GM08714 (cell line): ENCODE measurements around the gene CERS6.

Experiments used
- H3K4me3 ChIP-seq: fragments of 200-500 bp; sonication (Bioruptor generic); 2 replicates; pipeline ENCODE4 v1.5.1; 2014; ENCODE audit warnings: mild to moderate bottlenecking, low read length, inconsistent platforms
- ZNF274 ChIP-seq: IDR thresholded peaks from 2 replicates; pipeline ENCODE4 v1.6.1; 2012; ENCODE audit warnings: mild to moderate bottlenecking, low read depth, low read length

CERS6 gene

DNA sequence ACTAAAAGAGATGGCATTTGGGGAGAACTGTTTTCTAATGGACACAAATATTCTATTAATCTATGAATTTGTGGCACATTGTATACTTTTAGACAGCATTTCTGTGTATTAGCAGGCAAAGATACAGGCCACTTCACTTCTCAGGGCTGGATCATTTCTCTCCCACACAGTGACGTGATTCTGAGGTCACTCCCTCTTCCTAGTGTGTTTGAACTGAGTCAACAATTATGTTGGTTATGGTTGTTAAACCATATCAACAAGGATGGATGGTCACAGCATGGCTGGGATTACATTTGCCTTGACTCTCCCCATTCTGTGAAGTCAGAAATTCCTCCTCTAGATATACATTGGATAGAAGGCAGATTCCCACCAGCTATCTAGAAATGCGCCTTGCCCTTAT is 358.0 kb downstream of the CERS6 start:
- no peak overlapping the region for H3K4me3 ChIP-seq
- TF ChIP-seq ZNF274, result no peak

DNA sequence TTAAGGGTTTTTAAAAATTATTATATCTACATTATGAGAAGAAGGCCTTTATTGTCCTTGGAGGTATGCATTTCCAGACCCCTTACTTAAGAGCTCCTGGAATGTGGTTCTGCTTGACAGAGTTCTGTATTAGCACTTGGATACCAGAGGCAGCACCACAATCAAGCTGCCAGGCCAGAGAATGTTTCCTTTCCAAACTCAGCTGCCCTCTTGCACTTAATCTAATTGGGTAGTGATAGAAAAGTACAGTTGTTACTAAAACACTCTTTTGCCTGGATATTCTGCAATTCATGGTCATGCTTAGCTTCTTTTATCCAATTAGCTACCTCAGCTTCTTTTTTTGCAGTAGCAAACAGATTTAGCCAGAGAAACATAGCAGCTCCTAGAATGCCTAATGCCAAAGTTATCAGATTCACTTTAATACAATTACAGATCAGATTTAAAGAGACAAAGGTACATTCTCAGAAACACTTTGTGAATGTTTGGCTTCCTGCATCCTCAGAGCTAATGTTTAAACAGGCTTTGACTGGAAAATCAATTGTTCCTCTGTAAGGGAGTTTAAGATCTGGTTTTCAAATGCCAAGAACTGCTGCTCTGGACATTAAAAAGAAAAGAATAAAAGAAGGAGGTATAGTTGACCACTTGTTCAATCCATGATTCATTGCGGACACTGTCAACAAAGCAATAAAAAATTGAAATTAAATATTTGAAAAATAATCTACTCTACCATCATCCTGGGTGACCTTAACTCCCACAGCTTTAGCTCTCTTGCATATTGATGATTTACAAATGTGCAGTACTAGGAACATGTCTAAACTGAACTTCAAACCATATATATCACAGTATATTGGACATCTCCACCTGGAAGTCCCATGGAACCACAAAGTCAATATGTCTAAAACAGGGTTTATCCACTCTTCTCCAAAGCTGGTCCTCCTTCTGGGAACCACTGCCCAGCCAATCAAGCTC is 359.2 kb downstream of the CERS6 start:
- no peak for TF ChIP-seq ZNF274
- H3K4me3 ChIP-seq, result no peak overlapping the region

GRCh38 chr2:168816369-168816768 is 360.3 kb downstream of the CERS6 start:
- no peak overlapping the region for H3K4me3 ChIP-seq
- no peak for TF ChIP-seq ZNF274

- H3K4me3 ChIP-seq, result no peak overlapping the region
- no peak for TF ChIP-seq ZNF274
These were observed 363.1 kb downstream of the CERS6 start for GRCh38 chr2:168819050-168819715.

DNA sequence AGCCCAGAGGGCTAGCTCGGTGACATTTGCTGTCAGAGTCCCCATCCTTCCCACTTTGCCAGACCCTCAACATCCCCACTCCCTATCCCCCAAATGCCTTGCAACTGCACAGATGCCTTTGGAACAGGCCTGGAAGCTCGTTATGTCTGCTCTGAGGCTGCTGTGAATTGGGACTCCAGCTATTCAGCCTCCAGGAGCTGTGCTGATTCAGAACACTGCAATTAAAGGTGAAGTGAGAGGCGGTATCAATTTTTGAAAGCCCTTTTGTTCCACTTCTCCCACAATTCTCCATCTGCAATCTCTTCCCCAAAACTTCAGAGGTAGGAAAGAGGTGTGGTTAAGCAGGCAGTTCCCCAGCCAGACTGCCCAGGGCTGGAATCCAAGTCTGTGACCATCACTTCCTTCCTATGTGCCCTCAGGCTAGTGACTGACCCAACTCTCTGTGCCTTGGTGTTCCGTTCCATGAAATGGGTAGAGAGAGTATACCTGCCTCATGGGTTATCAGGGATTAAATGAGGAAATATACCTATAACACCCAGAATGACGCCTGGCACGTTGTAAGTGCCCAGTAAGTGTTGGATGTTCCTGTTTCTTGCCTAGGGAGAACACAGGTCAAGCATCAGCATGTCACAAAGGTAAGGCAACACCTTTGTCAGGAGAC is 363.9 kb downstream of the CERS6 start:
- H3K4me3 ChIP-seq, result no peak overlapping the region
- TF ChIP-seq ZNF274, result no peak

DNA sequence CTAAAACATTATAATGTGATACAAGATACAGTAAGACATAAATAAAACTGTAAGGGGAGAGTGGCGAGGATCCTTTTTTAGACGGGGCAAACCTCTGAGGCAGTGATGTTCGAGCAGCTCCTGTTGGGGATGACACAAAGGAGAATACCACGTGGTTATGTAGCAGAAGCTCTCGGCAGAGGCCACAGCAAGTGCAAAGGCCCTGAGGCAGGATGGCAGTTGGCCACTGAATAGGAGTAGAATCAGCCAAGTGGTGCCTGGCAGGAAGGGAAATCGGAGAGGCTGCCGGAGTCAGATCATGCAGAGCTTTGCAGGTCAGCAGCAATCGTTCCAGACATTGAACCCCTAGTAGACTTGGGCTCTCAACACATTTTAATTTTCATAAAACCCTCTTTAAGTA is 365.5 kb downstream of the CERS6 start:
- H3K4me3 ChIP-seq, result no peak overlapping the region
- TF ChIP-seq ZNF274, result no peak

DNA sequence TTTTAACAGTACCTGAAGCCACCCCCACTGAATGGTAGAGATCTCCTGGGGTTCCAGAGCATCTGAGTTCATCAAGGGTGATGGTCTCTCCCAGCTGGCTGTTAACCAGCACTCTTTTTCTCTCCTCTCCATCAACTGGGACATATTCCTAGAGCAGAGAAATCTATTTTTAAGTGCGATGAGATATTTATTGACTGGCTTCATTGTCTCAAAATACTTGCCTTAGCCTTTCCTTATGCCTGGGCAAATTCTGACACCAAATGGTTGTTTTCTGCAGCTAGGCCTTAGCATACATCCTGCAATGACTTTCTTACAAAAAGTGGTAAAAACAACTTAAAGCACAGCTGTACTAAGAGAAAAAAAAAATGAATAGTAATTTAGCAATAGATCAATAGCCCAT is 365.9 kb downstream of the CERS6 start:
- TF ChIP-seq ZNF274, result no peak

More for the DNA sequence above, 365.9 kb downstream of the CERS6 start:
- H3K4me3 ChIP-seq, result no peak overlapping the region
